ENCODE results near the gene SNRPD1.
"Not testable (repeated sequence)": the region's sequence is repeated elsewhere in the genome, so short reads cannot be mapped to it uniquely, and the experiment has no call there.

SNRPD1 gene

DNA sequence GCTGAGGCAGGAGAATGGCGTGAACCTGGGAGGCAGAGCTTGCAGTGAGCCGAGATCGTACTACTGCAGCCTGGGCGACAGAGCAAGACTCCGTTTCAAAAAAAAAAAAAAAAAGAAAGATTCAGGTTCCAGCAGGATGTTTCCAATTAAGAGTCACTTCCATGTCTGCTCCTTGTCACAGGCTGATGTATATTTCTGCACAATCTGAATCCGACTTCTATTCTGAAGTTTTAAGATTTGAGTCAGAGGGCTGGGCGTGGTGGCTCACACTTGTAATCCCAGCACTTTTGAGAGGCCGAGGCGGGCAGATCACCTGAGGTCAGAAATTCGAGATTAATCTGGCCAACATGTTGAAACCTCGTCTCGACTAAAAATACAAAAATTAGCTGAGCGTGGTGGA lies 24.7 kb downstream of the SNRPD1 start:
- DNase-seq (ENCODE audit: low read depth) = no peak

DNA sequence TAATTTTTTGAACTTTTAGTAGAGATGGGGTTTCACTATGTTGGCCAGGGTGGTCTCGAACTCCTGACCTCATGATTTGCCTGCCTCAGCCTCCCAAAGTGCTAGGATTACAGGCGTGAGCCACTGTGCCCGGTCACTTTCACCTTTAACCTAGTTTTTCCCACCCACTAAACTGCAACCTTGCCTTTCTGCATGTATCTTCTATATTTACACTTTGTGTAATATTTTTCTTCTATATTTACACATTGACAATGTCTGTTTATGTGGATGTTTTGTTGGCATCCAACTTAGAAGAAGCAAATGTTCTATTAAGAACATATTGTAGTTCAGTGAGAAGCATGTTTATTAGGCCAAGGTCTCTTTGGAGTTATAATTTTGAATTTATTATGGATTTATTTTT lies 26.7 kb downstream of the SNRPD1 start:
- DNase-seq (ENCODE audit: low read depth) = no peak

DNA sequence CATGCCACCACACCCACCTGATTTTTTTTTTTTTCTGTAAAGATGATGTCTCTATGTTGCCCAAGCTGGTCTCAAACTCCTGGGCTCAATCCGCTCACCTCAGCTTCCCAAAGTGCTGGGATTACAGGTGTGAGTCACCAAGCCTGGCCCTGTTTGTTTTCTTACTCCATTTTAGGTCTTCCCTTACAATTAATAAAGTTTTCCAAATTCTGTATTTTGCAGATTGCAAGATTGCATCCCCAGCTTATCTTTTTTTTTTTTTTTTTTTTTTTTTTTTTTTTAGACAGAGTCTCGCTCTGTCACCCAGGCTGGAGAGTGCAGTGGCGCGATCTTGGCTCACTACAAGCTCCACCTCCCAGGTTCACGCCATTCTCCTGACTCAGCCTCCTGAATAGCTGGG lies 28.3 kb downstream of the SNRPD1 start:
- not testable (repeated sequence) for DNase-seq (ENCODE audit: low read depth)

DNA sequence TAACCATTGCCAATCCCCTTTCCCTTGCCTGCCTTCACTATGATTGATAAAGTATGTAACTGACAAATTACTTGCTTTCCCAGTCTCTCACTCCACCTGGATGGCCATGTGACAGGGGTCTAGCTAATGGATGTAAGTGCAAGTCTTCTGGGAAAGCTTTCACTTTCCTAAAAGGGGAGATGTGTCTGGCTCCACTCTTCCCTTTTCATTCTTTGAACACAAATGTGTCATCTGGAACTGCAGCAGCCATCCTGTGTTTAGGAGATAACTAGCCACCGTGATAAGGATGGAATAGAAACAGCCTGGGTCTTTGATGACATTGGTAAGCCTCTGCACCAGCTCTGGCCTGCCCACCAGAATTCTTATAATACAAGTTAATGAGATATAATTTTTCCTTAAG lies 38.2 kb downstream of the SNRPD1 start:
- no peak for DNase-seq (ENCODE audit: low read depth)

DNA sequence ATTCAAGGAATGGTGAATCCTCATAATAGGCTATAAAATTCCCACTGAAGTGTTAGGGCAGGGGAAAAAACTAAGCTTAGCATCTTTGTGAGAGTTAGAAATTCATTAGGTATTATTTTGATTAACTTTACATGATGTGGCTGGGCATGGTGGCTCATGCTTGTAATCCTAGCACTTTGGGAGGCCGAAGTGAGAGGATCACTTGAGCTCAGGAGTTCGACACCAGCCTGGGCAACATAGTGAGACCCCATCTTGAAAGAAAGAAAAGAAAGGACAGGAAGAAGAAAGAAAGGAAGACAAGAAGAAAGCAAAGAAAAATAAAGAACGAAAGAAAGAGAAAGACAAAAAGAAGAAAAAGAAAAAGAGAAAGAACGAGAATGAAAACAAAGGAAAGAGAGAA lies 40.0 kb downstream of the SNRPD1 start:
- DNase-seq (ENCODE audit: low read depth) = no peak

DNA sequence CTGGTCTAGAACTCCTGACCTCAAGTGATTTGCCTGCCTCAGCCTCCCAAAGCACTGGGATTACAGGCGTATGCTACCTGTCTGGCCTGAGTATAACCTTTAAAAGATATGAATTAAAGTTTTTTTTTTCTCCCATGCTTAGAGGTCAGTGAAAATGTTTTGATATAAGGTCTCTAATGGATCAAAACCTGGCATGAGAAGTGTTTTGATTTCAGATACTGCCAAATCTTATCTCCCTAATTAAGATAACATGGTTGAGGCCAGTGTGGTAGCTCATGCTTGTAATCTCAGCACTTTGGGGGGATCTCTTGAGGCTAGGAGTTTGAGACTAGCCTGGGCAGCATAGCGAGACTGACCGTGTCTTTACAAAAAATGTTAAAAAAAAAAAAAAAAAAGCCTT lies 41.2 kb downstream of the SNRPD1 start:
- no peak for DNase-seq (ENCODE audit: low read depth)

DNA sequence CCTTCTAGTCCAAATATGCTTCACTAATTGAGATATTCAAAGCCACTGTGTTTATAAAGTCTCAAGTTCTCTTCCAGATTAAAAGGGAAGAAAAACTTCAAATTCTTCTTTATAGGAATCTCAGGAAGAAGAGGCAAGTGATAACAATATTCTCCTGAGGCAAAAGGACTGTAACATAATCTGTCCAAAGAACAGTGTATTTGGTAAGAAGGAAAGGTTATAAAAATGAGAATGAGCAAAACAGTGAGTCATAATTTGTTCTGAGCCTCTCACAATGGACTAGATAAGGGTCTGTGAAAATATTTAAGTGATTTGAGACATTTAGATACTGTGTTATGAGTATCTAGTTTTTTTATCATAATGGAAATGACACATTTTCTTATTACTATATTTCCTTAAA lies 44.3 kb downstream of the SNRPD1 start:
- no peak for DNase-seq (ENCODE audit: low read depth)

DNA sequence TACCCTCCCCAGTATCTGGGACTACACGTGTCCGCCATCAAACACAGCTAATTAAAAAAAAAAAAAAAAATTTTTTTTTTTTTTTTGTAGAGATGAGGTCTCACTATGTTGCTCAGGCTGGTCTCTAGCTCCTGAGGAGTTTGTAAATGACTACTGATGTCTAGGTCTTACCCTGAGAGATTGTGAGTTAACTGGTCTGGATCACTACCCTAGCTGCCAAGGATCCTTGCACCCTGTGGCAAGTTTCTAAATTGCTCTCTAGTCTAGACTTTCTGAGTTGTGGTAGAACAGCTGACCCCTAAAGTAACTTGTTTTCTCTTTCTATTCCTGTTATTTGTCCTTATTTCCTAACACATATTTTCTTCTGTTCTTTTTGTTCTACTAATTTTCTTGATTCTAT lies 48.0 kb downstream of the SNRPD1 start:
- no peak for DNase-seq (ENCODE audit: low read depth)

DNA sequence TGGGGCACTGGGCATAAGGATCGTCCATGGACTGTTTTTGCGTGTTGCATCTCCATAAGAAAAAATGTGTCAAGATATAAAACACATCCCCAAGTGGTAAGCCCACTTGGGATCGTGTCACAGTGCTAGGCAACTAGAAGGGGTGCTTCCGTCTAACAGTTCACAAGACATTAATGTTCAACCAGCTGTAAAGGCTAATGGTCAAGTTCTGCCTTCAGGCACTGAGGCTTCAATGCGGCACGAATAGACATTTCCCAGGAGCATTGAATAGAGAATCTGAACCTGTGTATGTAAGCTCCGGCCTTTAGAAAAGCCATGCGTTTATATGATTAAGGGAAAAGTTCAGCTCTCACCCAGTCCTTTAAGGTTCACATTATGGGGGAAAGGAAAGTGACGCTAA lies 50.5 kb downstream of the SNRPD1 start:
- DNase-seq (ENCODE audit: low read depth) = no peak

DNA sequence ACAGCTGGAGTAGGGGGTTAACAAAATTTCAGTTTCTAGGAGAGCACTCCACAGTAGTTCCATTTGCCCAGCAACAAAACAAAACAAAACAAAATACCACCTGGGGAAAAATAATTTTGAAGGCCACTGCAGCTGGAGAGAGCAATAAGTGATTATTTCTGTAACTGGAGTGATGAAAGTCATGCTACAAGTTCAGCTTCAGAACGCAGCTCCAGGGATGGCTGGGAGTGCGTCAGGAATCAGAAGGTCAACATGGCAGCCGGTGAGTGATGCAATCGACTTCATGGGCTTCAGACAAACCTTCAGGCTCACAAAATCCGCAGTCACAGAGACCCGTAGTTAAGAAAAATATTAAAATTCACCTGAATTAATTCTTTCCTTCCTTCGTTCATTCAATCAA lies 51.5 kb downstream of the SNRPD1 start:
- no peak for DNase-seq (ENCODE audit: low read depth)

DNA sequence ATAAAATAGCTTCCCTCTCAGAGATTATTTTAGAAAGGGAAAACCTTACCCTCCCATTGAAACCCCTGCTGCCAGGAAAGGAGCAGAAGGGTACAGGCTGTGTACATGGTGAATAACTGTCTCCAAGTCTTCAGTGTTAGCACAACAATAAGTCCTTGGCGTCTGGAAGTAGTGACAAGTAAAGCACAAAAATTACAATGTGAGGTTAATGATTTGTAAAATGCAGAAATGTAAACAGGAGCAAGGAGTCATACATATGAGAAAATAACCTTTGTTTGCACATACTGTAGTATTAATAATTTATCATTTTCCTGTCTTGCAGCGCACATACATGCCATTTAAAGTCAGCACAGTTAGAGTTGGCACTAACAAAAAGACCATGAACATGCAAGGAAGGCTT lies 52.0 kb downstream of the SNRPD1 start:
- DNase-seq (ENCODE audit: low read depth) = no peak

DNA sequence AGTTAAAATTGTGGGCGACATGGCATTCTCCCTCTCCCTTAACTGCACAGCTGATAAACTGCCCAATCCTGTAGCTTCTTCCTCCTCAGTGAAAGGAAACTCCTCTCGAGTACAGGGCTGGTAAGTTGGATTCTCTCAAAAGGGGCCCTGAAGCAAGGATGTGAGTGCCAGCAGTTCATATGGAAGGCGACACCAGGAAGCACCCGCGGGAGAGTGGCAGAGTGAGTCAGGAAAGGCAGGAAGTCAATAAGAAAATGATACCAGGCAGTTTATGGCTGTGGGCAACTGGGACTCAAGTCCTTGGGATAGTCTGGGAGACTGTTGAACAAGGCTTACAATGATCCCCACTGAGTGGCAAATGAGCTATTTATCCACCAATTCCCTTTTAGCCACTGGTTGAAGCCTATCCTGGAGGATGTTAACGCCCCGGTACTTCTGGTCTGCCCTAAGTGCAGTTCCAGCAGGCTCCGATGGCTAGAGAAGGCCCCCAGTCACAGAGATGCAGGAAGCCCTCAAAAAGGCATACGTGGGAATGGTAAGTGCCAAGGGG lies 57.7 kb downstream of the SNRPD1 start:
- no peak for DNase-seq (ENCODE audit: low read depth)

DNA sequence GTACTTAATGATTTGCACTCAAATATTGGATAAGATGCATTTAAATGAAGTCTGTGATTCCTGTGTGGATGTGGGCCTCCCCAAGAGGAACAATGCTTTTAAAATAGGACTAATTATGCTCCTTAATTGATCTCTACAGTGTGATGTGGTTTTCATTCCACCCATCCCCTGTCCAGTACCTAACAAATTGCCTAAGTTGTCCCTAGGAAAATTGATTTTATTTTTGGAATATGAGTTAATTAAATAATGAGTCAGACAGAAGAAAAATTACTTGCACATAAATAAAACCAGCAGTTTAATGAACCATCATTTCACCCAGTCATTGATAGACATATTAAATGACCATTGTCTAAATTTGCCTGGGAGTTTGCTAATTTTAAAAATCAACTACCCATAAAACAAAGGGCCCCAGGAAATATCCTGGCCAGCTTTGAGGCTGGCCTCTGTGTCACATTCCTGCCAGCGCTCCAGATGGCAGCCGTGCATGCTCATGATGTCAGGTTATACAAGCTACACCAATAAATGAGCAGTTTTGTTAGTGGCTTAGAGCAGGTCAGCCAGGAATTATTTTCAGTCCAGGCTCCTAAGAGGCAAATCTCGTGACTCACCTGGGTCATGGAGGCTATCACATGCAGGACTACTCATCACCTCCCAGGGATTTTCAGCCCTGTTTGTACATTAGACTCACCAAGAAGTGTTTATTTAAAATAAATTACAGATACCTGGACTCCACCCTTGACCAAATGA lies 60.6 kb downstream of the SNRPD1 start:
- DNase-seq (ENCODE audit: low read depth) = no peak

DNA sequence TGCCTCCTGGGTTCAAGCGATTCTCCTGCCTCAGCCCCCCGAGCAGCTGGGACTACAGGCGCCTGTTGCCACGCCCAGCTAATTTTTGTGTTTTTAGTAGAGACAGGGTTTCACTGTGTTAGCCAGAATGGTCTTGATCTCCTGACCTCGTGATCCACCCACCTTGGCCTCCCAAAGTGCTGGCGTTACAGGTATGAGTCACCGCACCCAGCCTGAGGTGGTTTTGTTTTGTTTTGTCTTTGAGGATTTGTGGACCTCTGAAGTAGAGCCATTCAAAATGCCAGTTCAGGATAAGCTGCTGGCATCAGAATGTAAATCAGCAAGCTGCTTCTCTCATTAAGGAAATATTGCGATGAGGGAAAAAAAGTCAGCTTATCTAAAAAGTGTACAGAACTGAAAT lies 63.2 kb downstream of the SNRPD1 start:
- DNase-seq (ENCODE audit: low read depth) = not testable (repeated sequence)

DNA sequence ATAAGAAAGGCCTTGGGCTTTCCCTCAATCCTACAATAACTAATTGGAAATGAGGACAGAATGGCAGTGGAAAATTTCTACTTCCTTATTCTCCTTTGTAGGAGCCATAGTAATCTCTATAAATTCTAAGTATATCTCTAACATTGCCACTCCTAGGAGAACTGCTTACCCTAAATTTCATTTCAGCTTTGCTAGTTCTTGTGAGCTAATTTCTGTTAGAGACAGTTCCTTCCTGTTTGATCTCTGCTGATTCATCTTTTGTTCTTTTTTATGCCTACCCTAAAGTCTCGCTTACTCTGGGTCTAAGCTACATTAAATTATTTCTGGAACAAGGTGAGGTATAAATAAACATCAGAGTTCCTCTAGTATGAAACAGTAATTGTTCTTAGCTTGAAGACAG lies 66.7 kb downstream of the SNRPD1 start:
- DNase-seq (ENCODE audit: low read depth) = no peak

DNA sequence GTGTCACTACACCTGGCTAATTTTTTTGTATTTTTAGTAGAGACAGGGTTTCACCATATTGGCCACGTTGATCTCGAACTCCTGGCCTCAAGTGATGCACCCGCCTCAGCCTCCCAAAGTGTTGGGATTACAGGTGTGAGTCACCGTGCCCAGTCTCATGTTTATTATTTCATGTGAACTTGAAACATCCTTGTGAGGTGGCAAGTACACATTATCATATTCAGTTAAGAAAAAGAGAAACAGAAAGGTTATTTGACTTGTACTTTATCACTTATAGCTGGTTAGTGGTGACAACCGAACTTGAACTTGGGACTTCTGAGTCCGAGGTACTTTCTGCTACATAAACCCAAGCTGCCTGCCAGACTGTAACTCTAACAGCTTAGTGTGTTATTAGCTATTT lies 68.0 kb downstream of the SNRPD1 start:
- no peak for DNase-seq (ENCODE audit: low read depth)

DNA sequence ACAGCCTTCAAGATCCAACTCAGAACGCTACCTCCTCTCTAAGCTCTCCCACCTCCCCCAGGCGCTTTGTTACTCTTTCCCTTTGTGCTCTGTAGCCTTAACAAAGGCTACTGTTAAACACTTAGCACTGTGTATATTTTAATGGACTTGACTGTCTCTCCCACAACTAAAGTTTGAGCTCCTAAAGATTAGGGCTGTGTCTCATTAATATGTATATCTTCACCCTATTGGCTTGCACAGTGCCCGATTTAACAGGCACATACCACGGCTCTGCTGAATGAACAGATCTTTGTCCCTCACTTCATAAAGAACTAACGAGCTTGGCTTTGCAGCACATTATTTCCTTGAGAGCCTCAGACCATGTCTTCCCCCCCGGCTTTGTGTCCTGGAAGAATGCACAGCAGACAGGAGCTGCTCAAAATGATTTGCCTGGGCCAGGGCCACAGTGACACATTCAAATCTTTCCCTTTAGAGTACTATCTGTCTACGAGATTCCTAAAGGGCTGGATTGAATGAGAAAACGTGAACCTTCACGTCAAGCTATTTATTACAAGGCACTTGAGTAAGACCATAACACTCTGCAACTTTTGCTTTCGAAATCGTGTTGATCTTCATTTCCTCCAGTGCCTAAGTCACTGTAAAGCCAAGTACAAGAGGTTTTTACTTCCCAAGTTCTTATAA lies 70.4 kb downstream of the SNRPD1 start:
- no peak for DNase-seq (ENCODE audit: low read depth)
